ENCODE measurements around the gene JTB. TPM values are rescaled to one million over a fixed set of nuclear protein-coding genes. Genes with fewer than 3 reads are reported as not detected.
A peak's percentile ranks its signal among the peaks of the same experiment; 100 is the strongest.
"Not testable (repeated sequence)": the region's sequence is repeated elsewhere in the genome, so short reads cannot be mapped to it uniquely, and the experiment has no call there.

JTB gene
- total and polyA plus RNA-seq, 2 experiments from 2014 or later, result 183 to 242 TPM

- Histone ChIP-seq H2AFZ (no peak overlapping the region), H3K9me3 (ENCODE audit: low read depth) (no peaks in the 10 kb centered on the region), H3K79me2 (ENCODE audit: insufficient read depth) (peaks cover 57% of the 10 kb centered on the region), H3K27me3 (replicated peaks; ENCODE audit: insufficient read depth) (no peaks in the 10 kb centered on the region), H3K27ac (peak overlapping the region; percentile 84), H3F3A (ENCODE audit: insufficient read depth) (peaks cover 48% of the 10 kb centered on the region), H3K36me3 (ENCODE audit: low read depth) (peaks cover 8% of the 10 kb centered on the region), H3K9ac (peak overlapping the region; percentile 94), H3K4me1 (ENCODE audit: insufficient read depth) (peaks cover 12% of the 10 kb centered on the region; the same call in 1 of the 2 replicates), H3K4me2 (ENCODE audit: unreplicated experiment) (peak overlapping the region; percentile 95), H3K4me3 (peak overlapping the region; percentile 97), H4K20me1 (ENCODE audit: insufficient read depth) (no peaks in the 10 kb centered on the region), H3K9me2 (ENCODE audit: insufficient read depth) (no peaks in the 10 kb centered on the region)
- DNase-seq, result no peak
- in situ Hi-C loops (cut with MboI), result loop anchor here (10.0 kb wide), 1 partner anchor 170 kb away; no protein-coding TSS in a partner anchor
- no peak for TF ChIP-seq EZH2phosphoT487 (IDR thresholded peaks at IDR 0.05; ENCODE audit: insufficient read depth, low read depth)
- no peak for TF ChIP-seq EZH2 (IDR thresholded peaks at IDR 0.05; ENCODE audit: insufficient read depth, poor library complexity, severe bottlenecking)
- 46 to 55% methylated on average over 6 of the region's 6 CpGs for WGBS, 2 experiments (ENCODE audit: low coverage in 1 of 2, low lambda C conversion rate in 2 of 2, missing lambda C conversion rate in 2 of 2)
Measured at GRCh38 chr1:153984123-153984894, 6.8 kb upstream of the JTB start.

- 96 to 100% methylated on average over 2 of the region's 2 CpGs for WGBS, 2 experiments (ENCODE audit: low coverage in 1 of 2, low lambda C conversion rate in 2 of 2, missing lambda C conversion rate in 2 of 2)
- H4K20me1 ChIP-seq (ENCODE audit: insufficient read depth); H3K27ac ChIP-seq; H3K4me3 ChIP-seq; H3K9me3 ChIP-seq (ENCODE audit: low read depth); H3K9me2 ChIP-seq (ENCODE audit: insufficient read depth); H3K4me2 ChIP-seq (ENCODE audit: unreplicated experiment); H3K27me3 ChIP-seq (replicated peaks; ENCODE audit: insufficient read depth); H2AFZ ChIP-seq; H3K9ac ChIP-seq; DNase-seq: not testable (repeated sequence)
- Histone ChIP-seq H3K4me1 (ENCODE audit: insufficient read depth) (peaks cover 20% of the 10 kb centered on the region), H3K79me2 (ENCODE audit: insufficient read depth) (peaks cover 64% of the 10 kb centered on the region), H3K36me3 (ENCODE audit: low read depth) (peaks cover 14% of the 10 kb centered on the region), H3F3A (ENCODE audit: insufficient read depth) (peaks cover 55% of the 10 kb centered on the region)
- in situ Hi-C loops (cut with MboI), result loop anchor here (10.0 kb wide), 1 partner anchor 167 kb away; no protein-coding TSS in a partner anchor
Measured at GRCh38 chr1:153981735-153982134, 4.3 kb upstream of the JTB start.

GRCh38 chr1:153979091-153979490 lies 1.6 kb upstream of the JTB start:
- H3K4me1 ChIP-seq (ENCODE audit: insufficient read depth), result peaks cover 17% of the 10 kb centered on the region
- H2AFZ ChIP-seq; H3K9me2 ChIP-seq (ENCODE audit: insufficient read depth); DNase-seq; H3K9ac ChIP-seq; H4K20me1 ChIP-seq (ENCODE audit: insufficient read depth); H3K27me3 ChIP-seq (replicated peaks; ENCODE audit: insufficient read depth); H3K4me2 ChIP-seq (ENCODE audit: unreplicated experiment); in situ Hi-C loops (cut with MboI); H3K9me3 ChIP-seq (ENCODE audit: low read depth); H3K4me3 ChIP-seq: not testable (repeated sequence)
- WGBS, 2 experiments (ENCODE audit: low coverage in 1 of 2, low lambda C conversion rate in 2 of 2, missing lambda C conversion rate in 2 of 2), result 88 to 91% methylated on average over 12 of the region's 12 CpGs
- H3K27ac ChIP-seq, result peak overlapping the region; percentile 74; the same call in 1 of the 2 replicates
- H3F3A ChIP-seq (ENCODE audit: insufficient read depth), result peaks cover 47% of the 10 kb centered on the region
- peaks cover 30% of the 10 kb centered on the region for H3K36me3 ChIP-seq (ENCODE audit: low read depth)
- peaks cover 58% of the 10 kb centered on the region for H3K79me2 ChIP-seq (ENCODE audit: insufficient read depth)

- WGBS, 2 experiments (ENCODE audit: low coverage in 1 of 2, low lambda C conversion rate in 2 of 2, missing lambda C conversion rate in 2 of 2), result 49 to 52% methylated on average over 9 of the region's 9 CpGs
- in situ Hi-C loops (cut with MboI), result no loop called here
- peak overlapping the region; percentile 90 for H2AFZ ChIP-seq
Measured at GRCh38 chr1:153978274-153978909, 918 bp upstream of the JTB start.

More at GRCh38 chr1:153978274-153978909, 918 bp upstream of the JTB start:
- no peaks in the 10 kb centered on the region for H3K27me3 ChIP-seq (replicated peaks; ENCODE audit: insufficient read depth)
- peaks cover 51% of the 10 kb centered on the region for H3K79me2 ChIP-seq (ENCODE audit: insufficient read depth)
- H3K4me2 ChIP-seq (ENCODE audit: unreplicated experiment), result peak overlapping the region; percentile 95
- no peak for TF ChIP-seq EZH2phosphoT487 (IDR thresholded peaks at IDR 0.05; ENCODE audit: insufficient read depth, low read depth)
- TF ChIP-seq EZH2 (IDR thresholded peaks at IDR 0.05; ENCODE audit: insufficient read depth, poor library complexity, severe bottlenecking), result no peak
- peak overlapping the region; percentile 74 for H3K27ac ChIP-seq
- H3K9me2 ChIP-seq (ENCODE audit: insufficient read depth), result no peaks in the 10 kb centered on the region
- peaks cover 17% of the 10 kb centered on the region for H3K4me1 ChIP-seq (ENCODE audit: insufficient read depth)
- peaks cover 45% of the 10 kb centered on the region for H3F3A ChIP-seq (ENCODE audit: insufficient read depth)
- no peaks in the 10 kb centered on the region for H3K9me3 ChIP-seq (ENCODE audit: low read depth)
- H4K20me1 ChIP-seq (ENCODE audit: insufficient read depth), result no peaks in the 10 kb centered on the region
- no peak for DNase-seq
- H3K36me3 ChIP-seq (ENCODE audit: low read depth), result peaks cover 32% of the 10 kb centered on the region
- H3K9ac ChIP-seq, result peak overlapping the region; percentile 92
- peak overlapping the region; percentile 84 for H3K4me3 ChIP-seq

Measured in GM23248 (cell line).